WI38 (cell line): ENCODE results near the gene TMEM120B.

Experiments used
- H3K4me3 ChIP-seq: 2 replicates; pipeline ENCODE4 v1.5.1; 2011; ENCODE audit warnings: low read depth, mild to moderate bottlenecking, control low read depth, low read length
- CTCF ChIP-seq: IDR thresholded peaks from 2 replicates; pipeline ENCODE4 v1.5.1; 2012; ENCODE audit warnings: low read depth, mild to moderate bottlenecking, control low read depth, low read length

Gene TMEM120B

GRCh38 chr12:121769297-121769830 is 56.8 kb downstream of the TMEM120B start:
- no peak overlapping the region for H3K4me3 ChIP-seq

DNA sequence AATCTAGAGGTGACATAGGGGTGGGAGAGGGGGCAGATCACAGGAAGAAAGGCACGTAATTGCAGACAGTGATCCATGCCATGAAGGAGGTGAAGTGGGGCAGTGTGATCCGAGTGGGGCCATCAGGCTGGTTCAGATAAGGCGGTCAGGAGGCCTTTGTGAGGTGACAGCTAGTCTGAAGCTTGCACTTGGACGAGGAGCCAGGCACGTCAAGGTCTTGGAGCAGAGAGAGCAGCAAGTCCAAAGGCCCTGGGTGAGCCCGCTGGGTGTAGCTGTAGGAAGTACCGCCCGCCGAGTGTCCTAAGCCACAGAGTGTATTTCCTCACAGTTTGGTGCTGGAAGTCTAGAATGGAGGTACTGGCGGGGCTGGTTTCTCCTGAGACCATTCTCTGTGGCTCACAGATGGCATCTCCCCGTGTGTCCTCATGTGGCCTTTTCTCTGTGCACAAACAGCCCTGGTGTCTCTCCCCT is 57.3 kb downstream of the TMEM120B start:
- TF ChIP-seq CTCF: no peak
- H3K4me3 ChIP-seq: no peak overlapping the region

More at GRCh38 chr12:121769297-121769830, 56.8 kb downstream of the TMEM120B start:
- no peak for TF ChIP-seq CTCF

- no peak overlapping the region for H3K4me3 ChIP-seq
- no peak for TF ChIP-seq CTCF
These were observed 57.8 kb downstream of the TMEM120B start for GRCh38 chr12:121770388-121770787.

GRCh38 chr12:121770813-121771625 is 58.5 kb downstream of the TMEM120B start:
- TF ChIP-seq CTCF: no peak
- H3K4me3 ChIP-seq: no peak overlapping the region

DNA sequence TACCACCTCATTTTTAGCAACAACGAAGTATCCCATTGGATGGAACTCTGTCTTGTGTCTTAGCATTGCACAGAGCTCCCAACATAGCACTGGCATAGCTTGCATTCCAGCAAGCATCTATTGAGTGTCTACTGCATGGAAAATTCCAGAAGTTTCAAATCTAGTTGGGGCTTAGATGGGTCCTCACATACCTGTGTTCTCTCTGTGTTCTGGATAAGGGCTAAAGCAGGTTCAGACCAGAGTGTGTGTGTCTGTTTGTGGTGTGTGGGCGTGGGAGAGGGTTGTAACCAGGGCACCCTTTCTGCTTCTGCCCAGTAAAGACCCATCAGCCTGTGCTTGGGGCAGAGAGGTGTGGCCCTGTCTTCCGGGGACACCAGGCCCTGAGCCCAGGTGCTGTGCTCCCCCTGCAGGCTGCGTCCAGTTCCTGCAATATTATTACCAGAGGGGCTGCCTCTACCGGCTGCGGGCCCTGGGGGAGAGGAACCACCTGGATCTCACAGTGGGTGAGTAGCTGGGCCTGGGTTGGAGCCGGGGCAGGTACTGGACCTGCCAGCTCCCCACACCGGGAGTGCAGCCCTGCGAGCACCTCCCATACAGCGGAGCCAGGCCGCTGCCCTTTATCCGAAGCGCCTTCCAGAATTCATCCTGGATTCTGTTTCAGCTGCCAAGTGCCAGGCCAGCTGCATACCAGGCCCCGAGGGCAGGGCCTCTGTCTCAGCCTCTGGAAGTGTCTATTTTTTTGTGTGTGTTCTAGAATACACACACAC is 60.6 kb downstream of the TMEM120B start:
- peak; percentile 73 for TF ChIP-seq CTCF
- no peak overlapping the region for H3K4me3 ChIP-seq

DNA sequence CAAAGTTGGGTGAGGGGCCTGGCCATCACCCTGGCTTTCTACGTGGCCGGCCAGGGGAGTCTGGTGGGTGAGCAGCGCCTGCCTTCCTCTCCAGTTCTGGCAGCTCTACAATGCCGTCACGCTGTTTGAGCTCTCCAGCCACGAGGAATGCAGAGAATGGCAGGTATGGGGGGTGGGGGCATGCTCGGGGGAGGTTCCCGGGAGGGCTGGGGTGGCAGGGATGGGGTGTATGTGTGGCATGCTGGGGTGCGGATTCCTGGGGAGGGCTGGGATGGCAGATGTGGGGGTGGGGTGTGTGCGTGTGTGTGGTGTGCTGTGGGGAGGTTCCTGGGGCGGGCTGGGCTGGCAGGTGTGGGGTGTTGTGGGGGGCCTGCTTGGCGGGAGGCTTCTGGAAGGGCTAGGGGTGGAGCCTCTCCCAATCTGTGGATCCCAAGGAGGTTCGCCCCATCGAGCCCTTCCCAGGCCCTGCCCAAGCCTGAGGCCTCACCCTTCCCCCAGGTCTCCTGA is 62.5 kb downstream of the TMEM120B start:
- no peak for TF ChIP-seq CTCF
- H3K4me3 ChIP-seq: no peak overlapping the region
